HL-60 (cell line): ENCODE results near the gene ROR1.

Source experiments
- DNase-seq, 2 experiments: peaks; one replicate each; pipeline ENCODE4 v3.0.0-alpha.2; 2010 to 2020; ENCODE audit warnings: low read depth in 1 of 2, low spot score in 1 of 2
- H3K27ac ChIP-seq: fragments of 250-450 bp; sonication (Bioruptor Pico); replicated peaks from 2 replicates; pipeline ENCODE4 v1.5.1; 2020; ENCODE audit warnings: mild to moderate bottlenecking, moderate library complexity
- H3K27me3 ChIP-seq: fragments of 250-450 bp; sonication (Bioruptor Pico); 2 replicates; pipeline ENCODE4 v1.5.1; 2021; ENCODE audit warnings: mild to moderate bottlenecking, moderate library complexity; ENCODE audit not compliant: insufficient read depth, poor library complexity, severe bottlenecking
- H3K4me3 ChIP-seq: replicated peaks from 2 replicates; pipeline ENCODE4 v1.5.1; 2011; ENCODE audit warnings: mild to moderate bottlenecking, control low read depth, low read length; ENCODE audit not compliant: insufficient read depth
- GABPA ChIP-seq: IDR thresholded peaks from 2 replicates; pipeline ENCODE4 v1.6.1; 2012; ENCODE audit warnings: low read depth
- POLR2AphosphoS5 ChIP-seq: IDR thresholded peaks from 2 replicates; pipeline ENCODE4 v1.6.1; 2012; ENCODE audit warnings: low read depth
- SPI1 ChIP-seq: IDR thresholded peaks from 2 replicates; pipeline ENCODE4 v1.6.1; 2012; ENCODE audit warnings: low read depth, mild to moderate bottlenecking, borderline replicate concordance
- TF ChIP-seq, protein P1 (sequence below): IDR thresholded peaks from 2 replicates; pipeline ENCODE4 v1.6.1; 2012; ENCODE audit warnings: low read depth; ENCODE audit not compliant: insufficient replicate concordance
- TF ChIP-seq, protein P2 (sequence below): IDR thresholded peaks from one replicate; pipeline ENCODE4 v1.5.1; 2011; ENCODE audit warnings: low read length, control low read depth, inconsistent platforms; ENCODE audit not compliant: insufficient read depth

Gene ROR1

DNA sequence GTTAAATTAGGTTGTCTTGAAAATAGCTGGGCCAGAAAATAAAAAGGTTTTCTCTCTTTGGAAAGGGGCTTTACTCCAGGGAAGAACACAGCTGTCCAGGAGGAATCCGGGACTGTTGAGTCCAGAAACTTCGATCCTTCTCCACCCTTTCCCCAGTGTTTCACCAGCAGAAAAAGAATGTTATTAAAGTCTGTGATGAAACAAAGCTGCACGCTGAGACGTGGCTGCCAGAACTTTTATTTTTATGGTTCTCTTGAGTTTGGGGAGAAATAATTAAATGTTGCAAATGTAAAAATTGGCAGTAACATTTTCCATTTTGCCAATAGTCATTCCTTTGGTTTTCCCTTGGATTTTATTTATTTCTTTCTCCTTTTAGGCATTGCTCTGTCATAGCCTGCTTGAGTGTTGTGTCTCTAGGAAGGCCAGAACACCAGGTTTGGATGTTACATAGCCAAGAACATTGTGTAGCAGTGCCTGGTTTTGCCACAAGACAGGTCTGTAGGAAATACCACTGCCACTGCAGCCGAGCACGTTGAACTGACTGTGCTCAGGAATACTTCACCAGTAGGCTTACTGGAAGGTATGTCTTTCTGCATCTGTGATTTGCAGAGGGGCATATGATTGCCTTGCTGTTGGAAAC is 87.4 kb downstream of the ROR1 start:
- Histone ChIP-seq H3K27ac (no peak overlapping the region), H3K4me3 (no peak overlapping the region), H3K27me3 (no peaks in the 10 kb centered on the region)
- DNase-seq: no peak
- TF ChIP-seq, protein P1, sequence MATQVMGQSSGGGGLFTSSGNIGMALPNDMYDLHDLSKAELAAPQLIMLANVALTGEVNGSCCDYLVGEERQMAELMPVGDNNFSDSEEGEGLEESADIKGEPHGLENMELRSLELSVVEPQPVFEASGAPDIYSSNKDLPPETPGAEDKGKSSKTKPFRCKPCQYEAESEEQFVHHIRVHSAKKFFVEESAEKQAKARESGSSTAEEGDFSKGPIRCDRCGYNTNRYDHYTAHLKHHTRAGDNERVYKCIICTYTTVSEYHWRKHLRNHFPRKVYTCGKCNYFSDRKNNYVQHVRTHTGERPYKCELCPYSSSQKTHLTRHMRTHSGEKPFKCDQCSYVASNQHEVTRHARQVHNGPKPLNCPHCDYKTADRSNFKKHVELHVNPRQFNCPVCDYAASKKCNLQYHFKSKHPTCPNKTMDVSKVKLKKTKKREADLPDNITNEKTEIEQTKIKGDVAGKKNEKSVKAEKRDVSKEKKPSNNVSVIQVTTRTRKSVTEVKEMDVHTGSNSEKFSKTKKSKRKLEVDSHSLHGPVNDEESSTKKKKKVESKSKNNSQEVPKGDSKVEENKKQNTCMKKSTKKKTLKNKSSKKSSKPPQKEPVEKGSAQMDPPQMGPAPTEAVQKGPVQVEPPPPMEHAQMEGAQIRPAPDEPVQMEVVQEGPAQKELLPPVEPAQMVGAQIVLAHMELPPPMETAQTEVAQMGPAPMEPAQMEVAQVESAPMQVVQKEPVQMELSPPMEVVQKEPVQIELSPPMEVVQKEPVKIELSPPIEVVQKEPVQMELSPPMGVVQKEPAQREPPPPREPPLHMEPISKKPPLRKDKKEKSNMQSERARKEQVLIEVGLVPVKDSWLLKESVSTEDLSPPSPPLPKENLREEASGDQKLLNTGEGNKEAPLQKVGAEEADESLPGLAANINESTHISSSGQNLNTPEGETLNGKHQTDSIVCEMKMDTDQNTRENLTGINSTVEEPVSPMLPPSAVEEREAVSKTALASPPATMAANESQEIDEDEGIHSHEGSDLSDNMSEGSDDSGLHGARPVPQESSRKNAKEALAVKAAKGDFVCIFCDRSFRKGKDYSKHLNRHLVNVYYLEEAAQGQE: no peak
- TF ChIP-seq GABPA (no peak), POLR2AphosphoS5 (no peak), SPI1 (no peak)

DNA sequence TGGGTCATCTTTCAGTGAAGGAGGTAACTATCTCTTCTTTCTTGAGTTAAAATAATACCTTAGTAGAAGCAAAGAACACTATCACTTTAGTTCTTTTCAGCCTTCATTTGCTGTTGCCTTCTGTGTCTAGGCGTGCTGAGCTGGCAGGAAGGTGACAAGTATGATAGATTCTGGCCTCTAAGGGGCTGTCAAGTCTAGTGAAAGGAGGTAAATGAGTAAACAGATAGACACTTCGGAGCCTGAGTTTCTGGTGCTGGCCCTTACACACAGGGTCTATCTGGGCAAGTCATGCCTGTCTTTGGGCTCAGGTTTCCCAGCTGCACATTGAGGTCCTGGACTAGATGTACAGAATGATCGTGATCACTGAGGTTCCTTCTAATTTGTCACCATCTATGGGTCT is 89.3 kb downstream of the ROR1 start:
- Histone ChIP-seq H3K4me3 (no peak overlapping the region), H3K27me3 (no peaks in the 10 kb centered on the region), H3K27ac (no peak overlapping the region)
- no peak for DNase-seq
- TF ChIP-seq, protein P1: no peak
- TF ChIP-seq, protein P2, sequence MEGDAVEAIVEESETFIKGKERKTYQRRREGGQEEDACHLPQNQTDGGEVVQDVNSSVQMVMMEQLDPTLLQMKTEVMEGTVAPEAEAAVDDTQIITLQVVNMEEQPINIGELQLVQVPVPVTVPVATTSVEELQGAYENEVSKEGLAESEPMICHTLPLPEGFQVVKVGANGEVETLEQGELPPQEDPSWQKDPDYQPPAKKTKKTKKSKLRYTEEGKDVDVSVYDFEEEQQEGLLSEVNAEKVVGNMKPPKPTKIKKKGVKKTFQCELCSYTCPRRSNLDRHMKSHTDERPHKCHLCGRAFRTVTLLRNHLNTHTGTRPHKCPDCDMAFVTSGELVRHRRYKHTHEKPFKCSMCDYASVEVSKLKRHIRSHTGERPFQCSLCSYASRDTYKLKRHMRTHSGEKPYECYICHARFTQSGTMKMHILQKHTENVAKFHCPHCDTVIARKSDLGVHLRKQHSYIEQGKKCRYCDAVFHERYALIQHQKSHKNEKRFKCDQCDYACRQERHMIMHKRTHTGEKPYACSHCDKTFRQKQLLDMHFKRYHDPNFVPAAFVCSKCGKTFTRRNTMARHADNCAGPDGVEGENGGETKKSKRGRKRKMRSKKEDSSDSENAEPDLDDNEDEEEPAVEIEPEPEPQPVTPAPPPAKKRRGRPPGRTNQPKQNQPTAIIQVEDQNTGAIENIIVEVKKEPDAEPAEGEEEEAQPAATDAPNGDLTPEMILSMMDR: no peak
- TF ChIP-seq POLR2AphosphoS5 (no peak), SPI1 (no peak), GABPA (no peak)

DNA sequence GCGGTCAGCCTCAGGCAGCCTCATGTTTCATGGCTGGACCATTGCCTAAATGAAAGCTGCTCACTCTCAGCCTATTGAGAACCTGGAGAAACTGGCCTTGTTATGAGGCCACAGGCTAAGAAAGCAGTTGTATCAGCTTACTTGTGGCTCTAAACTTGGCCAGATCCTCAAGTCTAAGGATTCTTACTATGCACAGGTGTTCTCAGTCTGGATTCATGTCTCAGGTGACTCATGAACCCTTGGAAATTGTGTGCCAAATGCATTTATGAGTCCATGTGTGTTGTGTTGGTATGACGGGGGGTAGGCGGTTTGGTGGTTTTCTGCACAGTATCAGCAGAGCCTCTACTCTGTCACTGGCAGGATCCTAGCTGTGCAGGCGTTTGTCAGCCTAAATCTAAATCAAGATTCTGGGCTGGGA is 90.4 kb downstream of the ROR1 start:
- no peak for DNase-seq
- Histone ChIP-seq H3K27ac (no peak overlapping the region), H3K4me3 (no peak overlapping the region), H3K27me3 (no peaks in the 10 kb centered on the region)
- TF ChIP-seq SPI1 (no peak), POLR2AphosphoS5 (no peak), GABPA (no peak)
- TF ChIP-seq, protein P1: no peak
- TF ChIP-seq, protein P2: no peak
